Brain pericyte (primary cell): ENCODE data around the gene PEAK1.
"Not testable (repeated sequence)": the region's sequence is repeated elsewhere in the genome, so short reads cannot be mapped to it uniquely, and the experiment has no call there.

Experiments used
- DNase-seq: peaks from one replicate; pipeline ENCODE4 v3.0.0-alpha.2; 2012; ENCODE audit warnings: low read depth, low spot score

The PEAK1 gene

GRCh38 chr15:77309392-77309791, 110.5 kb downstream of the PEAK1 start:
- no peak for DNase-seq

- no peak for DNase-seq
These were observed 114.0 kb downstream of the PEAK1 start for GRCh38 chr15:77305953-77306352.

GRCh38 chr15:77296773-77297337, 123.0 kb downstream of the PEAK1 start:
- DNase-seq = no peak

GRCh38 chr15:77295446-77295845, 124.5 kb downstream of the PEAK1 start:
- DNase-seq = no peak

- DNase-seq = no peak
These were observed 126.8 kb downstream of the PEAK1 start for GRCh38 chr15:77292969-77293558.

GRCh38 chr15:77291107-77291506, 128.8 kb downstream of the PEAK1 start:
- DNase-seq = no peak

GRCh38 chr15:77287385-77287784, 132.5 kb downstream of the PEAK1 start:
- no peak for DNase-seq

GRCh38 chr15:77285057-77285997, 134.6 kb downstream of the PEAK1 start:
- no peak for DNase-seq

GRCh38 chr15:77282333-77282732, 137.6 kb downstream of the PEAK1 start:
- no peak for DNase-seq

- no peak for DNase-seq
These were observed 143.0 kb downstream of the PEAK1 start for GRCh38 chr15:77276943-77277342.

- DNase-seq = no peak
These were observed 143.8 kb downstream of the PEAK1 start for GRCh38 chr15:77276096-77276495.

GRCh38 chr15:77273136-77273535, 146.8 kb downstream of the PEAK1 start:
- not testable (repeated sequence) for DNase-seq

GRCh38 chr15:77266708-77267386, 153.1 kb downstream of the PEAK1 start:
- peak; percentile 89 for DNase-seq

- DNase-seq = no peak
These were observed 164.5 kb downstream of the PEAK1 start for GRCh38 chr15:77255385-77255784.

GRCh38 chr15:77251662-77252061, 168.2 kb downstream of the PEAK1 start:
- DNase-seq = no peak

- DNase-seq = no peak
These were observed 172.8 kb downstream of the PEAK1 start for GRCh38 chr15:77247116-77247515.

GRCh38 chr15:77243716-77244401, 176.0 kb downstream of the PEAK1 start:
- no peak for DNase-seq

- DNase-seq = no peak
These were observed 176.8 kb downstream of the PEAK1 start for GRCh38 chr15:77243135-77243534.

GRCh38 chr15:77239882-77240608, 179.9 kb downstream of the PEAK1 start:
- no peak for DNase-seq

GRCh38 chr15:77235566-77235965, 184.3 kb downstream of the PEAK1 start:
- no peak for DNase-seq

- no peak for DNase-seq
These were observed 191.1 kb downstream of the PEAK1 start for GRCh38 chr15:77228828-77229227.
